Measurements from ENCODE around the gene NAV3.

The NAV3 gene

DNA sequence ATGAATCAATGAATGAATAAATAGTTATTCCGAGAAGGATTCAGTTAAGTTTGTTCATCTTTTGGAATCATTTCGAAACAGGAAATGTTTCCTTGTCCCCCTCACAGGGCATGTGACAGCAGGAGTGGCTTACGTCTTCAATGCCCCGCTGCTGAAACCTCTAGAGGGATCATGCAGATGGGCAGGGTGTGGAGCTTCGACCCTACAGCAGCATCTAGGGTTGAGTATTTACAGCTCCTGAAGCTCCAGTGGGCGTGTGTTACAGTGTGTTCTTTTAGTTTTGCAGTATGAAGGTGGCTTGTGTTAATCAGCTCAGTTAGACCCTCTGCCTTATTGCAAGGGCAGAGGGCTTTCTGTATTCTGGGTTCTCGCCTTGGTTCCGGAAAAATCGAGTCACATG is 2.6 kb downstream of the NAV3 start:
- Histone ChIP-seq H3K4me3 (replicated peaks; ENCODE audit: insufficient read depth, low read length) (no peak overlapping the region), H3K27ac (replicated peaks) (no peak overlapping the region), H3K27me3 (ENCODE audit: insufficient read depth, poor library complexity, severe bottlenecking) (no peaks in the 10 kb centered on the region)
- DNase-seq (ENCODE audit: low read depth in 1 of 2, low spot score in 1 of 2) = no peak
- TF ChIP-seq, protein P1, sequence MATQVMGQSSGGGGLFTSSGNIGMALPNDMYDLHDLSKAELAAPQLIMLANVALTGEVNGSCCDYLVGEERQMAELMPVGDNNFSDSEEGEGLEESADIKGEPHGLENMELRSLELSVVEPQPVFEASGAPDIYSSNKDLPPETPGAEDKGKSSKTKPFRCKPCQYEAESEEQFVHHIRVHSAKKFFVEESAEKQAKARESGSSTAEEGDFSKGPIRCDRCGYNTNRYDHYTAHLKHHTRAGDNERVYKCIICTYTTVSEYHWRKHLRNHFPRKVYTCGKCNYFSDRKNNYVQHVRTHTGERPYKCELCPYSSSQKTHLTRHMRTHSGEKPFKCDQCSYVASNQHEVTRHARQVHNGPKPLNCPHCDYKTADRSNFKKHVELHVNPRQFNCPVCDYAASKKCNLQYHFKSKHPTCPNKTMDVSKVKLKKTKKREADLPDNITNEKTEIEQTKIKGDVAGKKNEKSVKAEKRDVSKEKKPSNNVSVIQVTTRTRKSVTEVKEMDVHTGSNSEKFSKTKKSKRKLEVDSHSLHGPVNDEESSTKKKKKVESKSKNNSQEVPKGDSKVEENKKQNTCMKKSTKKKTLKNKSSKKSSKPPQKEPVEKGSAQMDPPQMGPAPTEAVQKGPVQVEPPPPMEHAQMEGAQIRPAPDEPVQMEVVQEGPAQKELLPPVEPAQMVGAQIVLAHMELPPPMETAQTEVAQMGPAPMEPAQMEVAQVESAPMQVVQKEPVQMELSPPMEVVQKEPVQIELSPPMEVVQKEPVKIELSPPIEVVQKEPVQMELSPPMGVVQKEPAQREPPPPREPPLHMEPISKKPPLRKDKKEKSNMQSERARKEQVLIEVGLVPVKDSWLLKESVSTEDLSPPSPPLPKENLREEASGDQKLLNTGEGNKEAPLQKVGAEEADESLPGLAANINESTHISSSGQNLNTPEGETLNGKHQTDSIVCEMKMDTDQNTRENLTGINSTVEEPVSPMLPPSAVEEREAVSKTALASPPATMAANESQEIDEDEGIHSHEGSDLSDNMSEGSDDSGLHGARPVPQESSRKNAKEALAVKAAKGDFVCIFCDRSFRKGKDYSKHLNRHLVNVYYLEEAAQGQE (IDR thresholded peaks at IDR 0.05; ENCODE audit: insufficient replicate concordance, low read depth) = no peak
- TF ChIP-seq SPI1 (IDR thresholded peaks at IDR 0.05; ENCODE audit: borderline replicate concordance, low read depth) (no peak), GABPA (IDR thresholded peaks at IDR 0.05; ENCODE audit: low read depth) (no peak), POLR2AphosphoS5 (IDR thresholded peaks at IDR 0.05; ENCODE audit: low read depth) (no peak)
- TF ChIP-seq, protein P2, sequence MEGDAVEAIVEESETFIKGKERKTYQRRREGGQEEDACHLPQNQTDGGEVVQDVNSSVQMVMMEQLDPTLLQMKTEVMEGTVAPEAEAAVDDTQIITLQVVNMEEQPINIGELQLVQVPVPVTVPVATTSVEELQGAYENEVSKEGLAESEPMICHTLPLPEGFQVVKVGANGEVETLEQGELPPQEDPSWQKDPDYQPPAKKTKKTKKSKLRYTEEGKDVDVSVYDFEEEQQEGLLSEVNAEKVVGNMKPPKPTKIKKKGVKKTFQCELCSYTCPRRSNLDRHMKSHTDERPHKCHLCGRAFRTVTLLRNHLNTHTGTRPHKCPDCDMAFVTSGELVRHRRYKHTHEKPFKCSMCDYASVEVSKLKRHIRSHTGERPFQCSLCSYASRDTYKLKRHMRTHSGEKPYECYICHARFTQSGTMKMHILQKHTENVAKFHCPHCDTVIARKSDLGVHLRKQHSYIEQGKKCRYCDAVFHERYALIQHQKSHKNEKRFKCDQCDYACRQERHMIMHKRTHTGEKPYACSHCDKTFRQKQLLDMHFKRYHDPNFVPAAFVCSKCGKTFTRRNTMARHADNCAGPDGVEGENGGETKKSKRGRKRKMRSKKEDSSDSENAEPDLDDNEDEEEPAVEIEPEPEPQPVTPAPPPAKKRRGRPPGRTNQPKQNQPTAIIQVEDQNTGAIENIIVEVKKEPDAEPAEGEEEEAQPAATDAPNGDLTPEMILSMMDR (IDR thresholded peaks at IDR 0.05; ENCODE audit: insufficient read depth, low read length) = no peak

DNA sequence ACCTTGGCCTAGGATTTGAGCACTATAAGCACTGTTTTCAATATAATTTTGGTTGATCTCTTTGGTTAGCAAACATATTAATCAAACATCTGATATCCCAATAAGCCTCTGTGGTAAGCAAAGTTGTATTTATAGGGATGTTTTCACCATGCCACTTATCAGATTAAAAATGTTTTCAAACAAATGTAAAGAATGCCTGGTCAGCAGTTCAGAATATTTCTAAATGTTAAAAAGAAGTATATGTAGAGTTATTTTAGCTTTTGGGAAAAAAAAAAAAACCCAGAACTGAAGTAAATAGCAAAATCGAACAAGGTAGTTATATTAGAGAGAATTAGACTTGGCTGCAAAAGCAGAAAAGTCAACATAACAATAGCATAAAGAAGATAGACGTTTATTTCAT is 3.9 kb downstream of the NAV3 start:
- Histone ChIP-seq H3K27ac (replicated peaks) (no peak overlapping the region), H3K27me3 (ENCODE audit: insufficient read depth, poor library complexity, severe bottlenecking) (no peaks in the 10 kb centered on the region), H3K4me3 (replicated peaks; ENCODE audit: insufficient read depth, low read length) (no peak overlapping the region)
- no peak for DNase-seq (ENCODE audit: low read depth in 1 of 2, low spot score in 1 of 2)
- TF ChIP-seq GABPA (IDR thresholded peaks at IDR 0.05; ENCODE audit: low read depth) (no peak), SPI1 (IDR thresholded peaks at IDR 0.05; ENCODE audit: borderline replicate concordance, low read depth) (no peak), POLR2AphosphoS5 (IDR thresholded peaks at IDR 0.05; ENCODE audit: low read depth) (no peak)
- TF ChIP-seq, protein P2 (IDR thresholded peaks at IDR 0.05; ENCODE audit: insufficient read depth, low read length) = no peak
- TF ChIP-seq, protein P1 (IDR thresholded peaks at IDR 0.05; ENCODE audit: insufficient replicate concordance, low read depth) = no peak

DNA sequence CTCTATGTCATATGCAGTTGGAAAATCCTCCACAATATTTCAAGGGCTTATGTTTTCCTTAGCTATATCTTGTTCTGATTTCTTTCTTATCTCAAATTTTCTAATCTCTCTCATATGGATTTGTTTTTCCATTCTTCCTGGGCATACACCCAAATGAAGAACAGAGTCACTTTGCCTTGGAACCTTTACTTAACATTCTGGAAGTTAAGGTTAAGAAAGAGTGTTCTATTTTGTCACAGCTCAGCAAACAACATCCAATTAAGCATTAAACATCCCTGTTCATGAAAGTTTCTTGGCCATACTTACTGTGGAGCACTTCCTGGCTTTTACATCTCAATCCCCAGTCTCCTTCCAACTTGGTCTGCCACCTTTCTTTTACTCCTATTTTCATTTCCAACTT is 5.3 kb downstream of the NAV3 start:
- Histone ChIP-seq H3K4me3 (replicated peaks; ENCODE audit: insufficient read depth, low read length) (no peak overlapping the region), H3K27me3 (ENCODE audit: insufficient read depth, poor library complexity, severe bottlenecking) (no peaks in the 10 kb centered on the region), H3K27ac (replicated peaks) (no peak overlapping the region)
- DNase-seq (ENCODE audit: low read depth in 1 of 2, low spot score in 1 of 2) = no peak
- TF ChIP-seq, protein P1 (IDR thresholded peaks at IDR 0.05; ENCODE audit: insufficient replicate concordance, low read depth) = no peak
- no peak for TF ChIP-seq POLR2AphosphoS5 (IDR thresholded peaks at IDR 0.05; ENCODE audit: low read depth)
- TF ChIP-seq SPI1 (IDR thresholded peaks at IDR 0.05; ENCODE audit: borderline replicate concordance, low read depth) = no peak
- no peak for TF ChIP-seq GABPA (IDR thresholded peaks at IDR 0.05; ENCODE audit: low read depth)
- TF ChIP-seq, protein P2 (IDR thresholded peaks at IDR 0.05; ENCODE audit: insufficient read depth, low read length) = no peak

Data from HL-60 (cell line).